Uterus (tissue), 4 donors: Measurements from ENCODE around the gene SASH1. TPM values are rescaled to one million over a fixed set of nuclear protein-coding genes. Genes with fewer than 3 reads are reported as not detected.

Experiments used
- DNase-seq, 2 donors: peaks; one replicate each; pipeline ENCODE4 v3.0.0-alpha.2; 2019 to 2020
- H3K27ac ChIP-seq, 2 donors: fragments of 200-600 bp; sonication (generic); 1 replicate in 1 of 2; 2 replicates in 1 of 2; pipeline ENCODE4 v1.5.1; 2016 to 2018
- H3K27me3 ChIP-seq, 2 donors: fragments of 200-600 bp; sonication (generic); one replicate each; pipeline ENCODE4 v1.5.1; 2018 to 2019; ENCODE audit warnings: control low read depth in 1 of 2
- H3K36me3 ChIP-seq, 2 donors: fragments of 200-600 bp; sonication (generic); one replicate each; pipeline ENCODE4 v1.5.1; 2019; ENCODE audit warnings: control low read depth in 1 of 2
- H3K4me1 ChIP-seq, 2 donors: fragments of 200-600 bp; sonication (generic); one replicate each; pipeline ENCODE4 v1.5.1; 2018 to 2019; ENCODE audit warnings: control low read depth in 1 of 2
- H3K4me3 ChIP-seq, 2 donors: fragments of 200-600 bp; sonication (generic); 1 replicate in 1 of 2; 2 replicates in 1 of 2; pipeline ENCODE4 v1.5.1; 2018 to 2019; ENCODE audit warnings: mild to moderate bottlenecking in 1 of 2
- H3K9me3 ChIP-seq, 2 donors: fragments of 200-600 bp; sonication (generic); one replicate each; pipeline ENCODE4 v1.5.1; 2019; ENCODE audit warnings: control low read depth in 1 of 2
- POLR2A ChIP-seq, 2 donors: fragments of 450-650 bp; IDR thresholded peaks; one replicate each; pipeline ENCODE4 v1.6.1; 2016; ENCODE audit warnings: antibody characterized with exemption in 2 of 2, mild to moderate bottlenecking in 1 of 2, moderate library complexity in 1 of 2
- intact Hi-C: fragments of 100-400 bp; cut with DNase I; formaldehyde crosslinking; loops from one replicate; pipeline ENCODE4 v1.15.1; 2023; ENCODE audit warnings: low total_unique reads
- total RNA-seq, 4 donors: library from RNA; depleted of rRNA in 3 of 4; stranded (reverse); fragments of >200 nt in 3 of 4; gene quantifications; one replicate each; pipeline versions ENCODE4 v1.1.0 to v1.2.4, GENCODE V29; 2014 to 2023
- TF ChIP-seq, protein P1 (sequence below), 4 experiments: fragments of 200-600 bp in 2 of 4; fragments of 450-650 bp in 2 of 4; sonication (generic) in 2 of 4; IDR thresholded peaks; one replicate each; pipeline ENCODE4 v1.5.1; 2016 to 2019; ENCODE audit warnings: antibody characterized with exemption in 4 of 4, mild to moderate bottlenecking in 2 of 4, moderate library complexity in 1 of 4
- donor health status: DM: yes; HTN: yes; CAD: no.

SASH1 gene
- total RNA-seq, 4 donors from 2014 or later = 31.2 to 79.9 (median 54.3) TPM

DNA sequence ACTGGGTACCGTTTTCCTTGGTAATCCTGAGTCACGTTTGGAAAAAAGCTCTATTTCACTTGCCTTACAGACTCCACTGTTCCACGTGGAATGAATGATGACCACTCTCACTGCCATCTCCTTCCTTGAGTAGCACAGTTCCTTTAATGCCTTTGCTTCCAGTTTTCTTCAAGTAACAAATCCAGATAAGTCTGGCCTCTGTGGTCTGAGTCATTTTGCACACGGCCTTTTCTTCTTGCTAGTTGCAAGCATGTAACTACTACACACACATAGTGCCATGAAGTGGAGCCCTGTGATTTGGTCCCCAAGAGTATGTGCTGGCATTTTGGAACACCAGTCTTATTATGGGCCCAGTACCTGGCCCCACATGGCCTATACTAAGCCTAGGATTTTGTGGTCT is 182.8 kb downstream of the SASH1 start:
- DNase-seq = no peak
- intact Hi-C loops = no loop called here
- H3K4me3 ChIP-seq = no peak overlapping the region
- no peaks in the 10 kb centered on the region for H3K4me1 ChIP-seq
- TF ChIP-seq, protein P1, sequence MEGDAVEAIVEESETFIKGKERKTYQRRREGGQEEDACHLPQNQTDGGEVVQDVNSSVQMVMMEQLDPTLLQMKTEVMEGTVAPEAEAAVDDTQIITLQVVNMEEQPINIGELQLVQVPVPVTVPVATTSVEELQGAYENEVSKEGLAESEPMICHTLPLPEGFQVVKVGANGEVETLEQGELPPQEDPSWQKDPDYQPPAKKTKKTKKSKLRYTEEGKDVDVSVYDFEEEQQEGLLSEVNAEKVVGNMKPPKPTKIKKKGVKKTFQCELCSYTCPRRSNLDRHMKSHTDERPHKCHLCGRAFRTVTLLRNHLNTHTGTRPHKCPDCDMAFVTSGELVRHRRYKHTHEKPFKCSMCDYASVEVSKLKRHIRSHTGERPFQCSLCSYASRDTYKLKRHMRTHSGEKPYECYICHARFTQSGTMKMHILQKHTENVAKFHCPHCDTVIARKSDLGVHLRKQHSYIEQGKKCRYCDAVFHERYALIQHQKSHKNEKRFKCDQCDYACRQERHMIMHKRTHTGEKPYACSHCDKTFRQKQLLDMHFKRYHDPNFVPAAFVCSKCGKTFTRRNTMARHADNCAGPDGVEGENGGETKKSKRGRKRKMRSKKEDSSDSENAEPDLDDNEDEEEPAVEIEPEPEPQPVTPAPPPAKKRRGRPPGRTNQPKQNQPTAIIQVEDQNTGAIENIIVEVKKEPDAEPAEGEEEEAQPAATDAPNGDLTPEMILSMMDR (IDR thresholded peaks at IDR 0.05) = no peak
- TF ChIP-seq POLR2A (IDR thresholded peaks at IDR 0.05) = no peak
- H3K27me3 ChIP-seq = no peaks in the 10 kb centered on the region
- no peaks in the 10 kb centered on the region for H3K36me3 ChIP-seq
- no peaks in the 10 kb centered on the region for H3K9me3 ChIP-seq
- peak overlapping the region in 1 of 2 donors; percentile 85 for H3K27ac ChIP-seq

DNA sequence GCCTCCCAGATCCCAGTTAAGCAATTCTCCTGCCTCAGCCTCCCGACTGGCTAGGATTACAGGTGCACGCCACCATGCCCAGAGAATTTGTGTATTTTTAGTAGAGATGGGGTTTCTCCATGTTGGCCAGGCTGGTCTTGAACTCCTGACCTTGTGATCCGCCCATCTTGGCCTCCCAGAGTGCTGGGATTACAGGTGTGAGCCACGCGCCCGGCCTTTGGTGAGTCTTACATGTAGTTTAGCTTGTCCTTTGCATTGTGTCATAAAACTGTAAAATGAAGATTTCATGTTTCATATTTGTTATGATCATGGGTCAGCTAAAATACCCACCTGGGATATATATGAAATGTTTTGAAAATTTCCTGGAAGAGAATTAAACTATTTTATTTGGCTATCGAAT is 183.5 kb downstream of the SASH1 start:
- DNase-seq = no peak
- Histone ChIP-seq H3K4me1 (no peaks in the 10 kb centered on the region), H3K27me3 (peaks cover 0 to 2% of the 10 kb centered on the region in 2 donors), H3K36me3 (no peaks in the 10 kb centered on the region), H3K9me3 (no peaks in the 10 kb centered on the region), H3K27ac (no peak overlapping the region), H3K4me3 (no peak overlapping the region)
- no peak for TF ChIP-seq POLR2A (IDR thresholded peaks at IDR 0.05)
- TF ChIP-seq, protein P1 (IDR thresholded peaks at IDR 0.05) = no peak
- intact Hi-C loops = no loop called here

DNA sequence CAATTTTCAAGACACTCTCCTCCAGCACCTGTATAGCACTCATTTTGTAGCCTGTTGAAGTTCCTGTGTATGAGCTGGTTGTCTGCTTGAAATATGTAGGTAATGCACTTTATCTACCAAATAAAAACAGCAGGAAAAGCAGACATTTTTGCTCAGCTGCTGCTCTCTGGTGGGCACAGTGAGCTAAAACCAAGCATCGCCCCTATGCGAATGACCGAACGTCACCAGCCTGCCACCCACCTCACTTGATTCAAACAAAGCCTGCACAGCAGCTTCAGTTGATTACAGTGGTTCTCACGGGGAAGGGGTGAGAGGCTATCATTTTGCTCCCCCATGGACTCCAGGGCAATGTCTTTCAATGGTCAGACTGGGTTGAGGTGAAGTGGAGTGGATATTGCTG is 185.7 kb downstream of the SASH1 start:
- no peak for DNase-seq
- Histone ChIP-seq H3K27ac (no peak overlapping the region), H3K27me3 (peaks cover 0 to 2% of the 10 kb centered on the region in 2 donors), H3K9me3 (no peaks in the 10 kb centered on the region), H3K4me1 (no peaks in the 10 kb centered on the region), H3K4me3 (no peak overlapping the region), H3K36me3 (no peaks in the 10 kb centered on the region)
- intact Hi-C loops = no loop called here
- TF ChIP-seq, protein P1 (IDR thresholded peaks at IDR 0.05) = peak in 1 of 4 experiments; percentile 19
- TF ChIP-seq POLR2A (IDR thresholded peaks at IDR 0.05) = no peak

DNA sequence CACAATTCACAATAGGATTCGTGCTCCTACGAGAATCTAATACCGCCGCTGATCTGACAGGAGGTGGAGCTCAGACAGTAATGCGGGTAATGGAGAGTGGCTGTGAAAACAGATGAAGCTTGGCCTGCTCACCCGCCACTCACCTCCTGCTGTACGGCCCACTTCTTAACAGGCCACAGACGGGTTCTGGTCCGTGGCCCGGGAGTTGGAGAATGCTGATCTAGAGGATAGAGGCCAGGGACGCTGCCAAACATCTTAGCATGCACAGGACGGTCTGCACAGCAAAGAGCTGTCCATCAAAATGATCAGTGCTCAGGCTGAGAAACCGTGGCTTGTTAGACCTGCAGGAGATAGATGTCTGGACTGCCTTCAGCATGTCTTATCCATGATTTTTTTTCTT is 186.4 kb downstream of the SASH1 start:
- no peaks in the 10 kb centered on the region for H3K4me1 ChIP-seq
- intact Hi-C loops = no loop called here
- peak overlapping the region in 1 of 2 donors; percentile 11 for H3K27ac ChIP-seq
- H3K9me3 ChIP-seq = no peaks in the 10 kb centered on the region
- no peak for DNase-seq
- peaks cover 0 to 2% of the 10 kb centered on the region in 2 donors for H3K27me3 ChIP-seq
- TF ChIP-seq, protein P1 (IDR thresholded peaks at IDR 0.05) = no peak
- TF ChIP-seq POLR2A (IDR thresholded peaks at IDR 0.05) = no peak
- no peak overlapping the region for H3K4me3 ChIP-seq
- no peaks in the 10 kb centered on the region for H3K36me3 ChIP-seq

DNA sequence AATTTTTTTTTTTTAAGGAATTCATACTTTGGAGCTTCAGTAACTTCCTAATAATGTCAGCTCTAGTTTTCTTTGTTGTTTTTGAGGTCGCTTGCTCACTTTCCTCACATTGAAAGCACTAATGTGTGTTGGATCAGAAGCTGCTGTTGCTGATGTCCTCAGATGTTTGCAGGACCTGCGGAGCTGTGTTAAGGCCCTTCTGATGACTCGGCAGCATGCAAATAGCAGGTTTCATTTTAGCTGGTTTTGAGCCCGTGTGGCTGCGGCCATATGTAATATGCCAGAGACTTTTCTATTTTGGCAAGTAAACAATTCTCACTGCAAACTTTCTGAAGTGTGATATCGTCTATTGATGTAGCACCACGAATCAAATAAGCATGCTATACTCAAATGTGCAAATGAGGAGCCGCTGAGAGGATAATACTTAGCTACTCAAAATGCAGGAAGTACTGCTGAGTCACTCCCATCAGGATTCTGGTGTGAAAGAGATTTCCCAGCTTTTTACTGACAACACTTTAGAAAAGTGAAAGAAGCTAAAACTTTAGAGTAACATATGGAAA is 187.8 kb downstream of the SASH1 start:
- DNase-seq = peak in 1 of 2 donors; percentile 50
- H3K4me1 ChIP-seq = no peaks in the 10 kb centered on the region
- H3K27me3 ChIP-seq = peaks cover 0 to 2% of the 10 kb centered on the region in 2 donors
- no peaks in the 10 kb centered on the region for H3K9me3 ChIP-seq
- TF ChIP-seq, protein P1 (IDR thresholded peaks at IDR 0.05) = no peak
- no peak for TF ChIP-seq POLR2A (IDR thresholded peaks at IDR 0.05)
- intact Hi-C loops = no loop called here
- H3K36me3 ChIP-seq = no peaks in the 10 kb centered on the region
- peak overlapping the region in 1 of 2 donors; percentile 25 for H3K4me3 ChIP-seq
- H3K27ac ChIP-seq = peak overlapping the region; percentile 73 to 76
